Measurements from ENCODE around the gene TSPY4.
"Not testable (repeated sequence)": the region's sequence is repeated elsewhere in the genome, so short reads cannot be mapped to it uniquely, and the experiment has no call there.

Gene TSPY4, protein sequence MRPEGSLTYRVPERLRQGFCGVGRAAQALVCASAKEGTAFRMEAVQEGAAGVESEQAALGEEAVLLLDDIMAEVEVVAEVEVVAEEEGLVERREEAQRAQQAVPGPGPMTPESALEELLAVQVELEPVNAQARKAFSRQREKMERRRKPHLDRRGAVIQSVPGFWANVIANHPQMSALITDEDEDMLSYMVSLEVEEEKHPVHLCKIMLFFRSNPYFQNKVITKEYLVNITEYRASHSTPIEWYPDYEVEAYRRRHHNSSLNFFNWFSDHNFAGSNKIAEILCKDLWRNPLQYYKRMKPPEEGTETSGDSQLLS

DNA sequence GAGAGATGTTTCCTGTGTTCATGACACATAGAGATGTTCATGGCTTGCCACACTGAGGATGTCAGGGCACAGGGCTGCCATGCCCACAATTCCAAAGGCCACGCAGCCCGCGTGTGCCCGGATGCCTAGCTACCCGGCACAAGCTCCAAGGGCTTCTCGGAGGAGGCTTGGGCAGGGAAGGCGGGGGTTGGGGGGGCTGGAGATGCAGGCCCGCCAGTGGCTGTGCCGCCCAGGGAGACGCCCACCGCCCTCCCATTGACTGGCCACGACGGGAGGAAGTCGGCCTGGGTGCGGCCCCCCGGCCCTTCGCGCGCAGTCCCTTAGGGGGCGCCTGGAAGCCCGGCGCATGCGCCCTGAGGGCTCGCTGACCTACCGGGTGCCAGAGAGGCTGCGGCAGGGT lies at the start of gene TSPY4:
TSS of gene TSPY4 (plus strand) at position 301 of the 400 bp plus-strand sequence. CDS start at position 347, 46 bp downstream.
- DNase-seq (ENCODE audit: low read depth): not testable (repeated sequence)

DNA sequence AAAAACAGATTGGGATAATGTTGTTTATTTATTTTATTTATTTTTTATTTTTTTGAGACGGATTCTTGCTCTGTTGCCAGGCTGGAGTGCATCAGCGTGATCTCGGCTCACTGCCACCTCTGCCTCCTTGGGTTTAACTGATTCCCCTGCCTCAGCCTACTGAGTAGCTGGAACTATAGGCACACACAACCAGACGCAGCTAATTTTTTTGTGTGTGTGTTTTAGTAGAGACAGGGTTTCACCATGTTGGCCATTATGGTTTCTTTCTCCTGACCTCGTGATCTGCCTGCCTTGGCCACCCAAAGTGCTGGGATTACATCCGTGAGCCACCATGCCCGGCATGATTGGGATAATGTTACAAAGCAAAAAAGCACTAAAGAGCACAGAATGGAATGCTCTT lies 16.3 kb upstream of the TSPY4 start:
- no peak for DNase-seq (ENCODE audit: low read depth)

DNA sequence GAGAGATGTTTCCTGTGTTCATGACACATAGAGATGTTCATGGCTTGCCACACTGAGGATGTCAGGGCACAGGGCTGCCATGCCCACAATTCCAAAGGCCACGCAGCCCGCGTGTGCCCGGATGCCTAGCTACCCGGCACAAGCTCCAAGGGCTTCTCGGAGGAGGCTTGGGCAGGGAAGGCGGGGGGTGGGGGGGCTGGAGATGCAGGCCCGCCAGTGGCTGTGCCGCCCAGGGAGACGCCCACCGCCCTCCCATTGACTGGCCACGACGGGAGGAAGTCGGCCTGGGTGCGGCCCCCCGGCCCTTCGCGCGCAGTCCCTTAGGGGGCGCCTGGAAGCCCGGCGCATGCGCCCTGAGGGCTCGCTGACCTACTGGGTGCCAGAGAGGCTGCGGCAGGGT lies 20.2 kb downstream of the TSPY4 start, which contains the start of gene TSPY8:
TSS of gene TSPY8 (plus strand) at position 301 of the 400 bp plus-strand sequence. CDS start at position 347, 46 bp downstream.
- not testable (repeated sequence) for DNase-seq (ENCODE audit: low read depth)

All from non-pigmented ciliary epithelial cell (primary cell).